ENCODE results near the gene SPC24.

DNA sequence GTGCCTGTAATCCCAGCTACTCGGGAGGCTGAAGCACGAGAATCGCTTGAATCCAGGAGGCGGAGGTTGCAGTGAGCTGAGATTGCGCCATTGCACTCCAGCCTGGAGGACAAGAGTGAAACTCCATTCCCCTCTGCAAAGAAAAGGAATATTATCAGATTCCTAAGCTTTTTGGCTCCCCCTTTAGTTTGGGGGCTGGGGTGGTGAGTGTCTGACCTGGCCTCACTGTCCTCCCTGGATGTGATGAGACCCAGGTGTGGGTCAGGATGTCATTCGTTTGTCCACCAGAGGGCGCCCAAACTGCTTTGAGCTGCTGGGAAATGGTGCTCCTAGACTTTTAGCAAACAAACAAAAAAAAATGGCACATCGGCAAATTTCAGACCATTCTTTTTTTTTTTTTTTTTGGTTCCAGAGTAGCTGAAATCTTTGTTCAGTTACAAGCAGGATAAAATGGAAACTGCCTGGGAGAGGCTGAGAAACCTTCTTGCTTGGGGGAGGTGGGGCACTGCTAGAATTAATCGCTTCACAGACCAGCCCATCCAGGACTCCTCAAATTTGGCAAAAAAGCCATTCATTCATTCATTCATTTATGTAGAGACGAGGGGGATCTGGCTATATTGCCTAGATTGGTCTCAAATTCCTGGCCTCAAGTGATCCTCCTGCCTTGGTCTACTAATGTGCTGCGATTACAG is 29.4 kb downstream of the SPC24 start:
- no peak for TF ChIP-seq EZH2 (IDR thresholded peaks at IDR 0.05; ENCODE audit: insufficient read depth, low read length)
- TF ChIP-seq, protein P1, sequence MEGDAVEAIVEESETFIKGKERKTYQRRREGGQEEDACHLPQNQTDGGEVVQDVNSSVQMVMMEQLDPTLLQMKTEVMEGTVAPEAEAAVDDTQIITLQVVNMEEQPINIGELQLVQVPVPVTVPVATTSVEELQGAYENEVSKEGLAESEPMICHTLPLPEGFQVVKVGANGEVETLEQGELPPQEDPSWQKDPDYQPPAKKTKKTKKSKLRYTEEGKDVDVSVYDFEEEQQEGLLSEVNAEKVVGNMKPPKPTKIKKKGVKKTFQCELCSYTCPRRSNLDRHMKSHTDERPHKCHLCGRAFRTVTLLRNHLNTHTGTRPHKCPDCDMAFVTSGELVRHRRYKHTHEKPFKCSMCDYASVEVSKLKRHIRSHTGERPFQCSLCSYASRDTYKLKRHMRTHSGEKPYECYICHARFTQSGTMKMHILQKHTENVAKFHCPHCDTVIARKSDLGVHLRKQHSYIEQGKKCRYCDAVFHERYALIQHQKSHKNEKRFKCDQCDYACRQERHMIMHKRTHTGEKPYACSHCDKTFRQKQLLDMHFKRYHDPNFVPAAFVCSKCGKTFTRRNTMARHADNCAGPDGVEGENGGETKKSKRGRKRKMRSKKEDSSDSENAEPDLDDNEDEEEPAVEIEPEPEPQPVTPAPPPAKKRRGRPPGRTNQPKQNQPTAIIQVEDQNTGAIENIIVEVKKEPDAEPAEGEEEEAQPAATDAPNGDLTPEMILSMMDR (IDR thresholded peaks at IDR 0.05; ENCODE audit: insufficient read depth, low read depth, low read length) = peak; percentile 64
